Measurements from ENCODE around the gene FKBP14.
A peak's percentile ranks its signal among the peaks of the same experiment; 100 is the strongest.

FKBP14 gene

GRCh38 chr7:29968683-29969395, 57.7 kb downstream of the FKBP14 start:
- ATAC-seq, result peak; percentile 86
- TF ChIP-seq PATZ1 (CRISPR knock-in tag; IDR thresholded peaks at IDR 0.05; ENCODE audit: borderline replicate concordance) (no peak), RARB (CRISPR knock-in tag; IDR thresholded peaks at IDR 0.05) (no peak), CSDC2 (CRISPR knock-in tag; IDR thresholded peaks at IDR 0.05) (no peak), CREB5 (CRISPR knock-in tag; IDR thresholded peaks at IDR 0.05; ENCODE audit: low read depth) (no peak), ZFP3 (CRISPR knock-in tag; IDR thresholded peaks at IDR 0.05) (no peak), SNAI2 (CRISPR knock-in tag; IDR thresholded peaks at IDR 0.05) (no peak), ISL1 (CRISPR knock-in tag; IDR thresholded peaks at IDR 0.05) (no peak), ZNF8 (CRISPR knock-in tag; IDR thresholded peaks at IDR 0.05) (no peak), ARNTL (CRISPR knock-in tag; IDR thresholded peaks at IDR 0.05; ENCODE audit: borderline replicate concordance, low read depth) (no peak), ZFP30 (CRISPR knock-in tag; IDR thresholded peaks at IDR 0.05) (no peak), ZNF70 (CRISPR knock-in tag; IDR thresholded peaks at IDR 0.05) (no peak), TSHZ2 (CRISPR knock-in tag; IDR thresholded peaks at IDR 0.05) (no peak), TOX (CRISPR knock-in tag; IDR thresholded peaks at IDR 0.05; ENCODE audit: borderline replicate concordance) (no peak), BACH2 (CRISPR knock-in tag; IDR thresholded peaks at IDR 0.05; ENCODE audit: borderline replicate concordance) (no peak), GLIS3 (CRISPR knock-in tag; IDR thresholded peaks at IDR 0.05) (no peak), TCF4 (CRISPR knock-in tag; IDR thresholded peaks at IDR 0.05; ENCODE audit: borderline replicate concordance) (no peak)

GRCh38 chr7:29965030-29965429, 61.5 kb downstream of the FKBP14 start:
- TF ChIP-seq TOX (CRISPR knock-in tag; IDR thresholded peaks at IDR 0.05; ENCODE audit: borderline replicate concordance) (no peak), CREB5 (CRISPR knock-in tag; IDR thresholded peaks at IDR 0.05; ENCODE audit: low read depth) (no peak), RARB (CRISPR knock-in tag; IDR thresholded peaks at IDR 0.05) (no peak), CSRNP3 (CRISPR knock-in tag; IDR thresholded peaks at IDR 0.05) (no peak), PPARA (CRISPR knock-in tag; IDR thresholded peaks at IDR 0.05; ENCODE audit: borderline replicate concordance) (no peak), ZNF8 (CRISPR knock-in tag; IDR thresholded peaks at IDR 0.05) (no peak), ZFP30 (CRISPR knock-in tag; IDR thresholded peaks at IDR 0.05) (no peak), ZC3H10 (CRISPR knock-in tag; IDR thresholded peaks at IDR 0.05) (no peak), POU6F1 (CRISPR knock-in tag; IDR thresholded peaks at IDR 0.05; ENCODE audit: borderline replicate concordance, low read depth) (no peak), SNAI2 (CRISPR knock-in tag; IDR thresholded peaks at IDR 0.05) (no peak), TSHZ2 (CRISPR knock-in tag; IDR thresholded peaks at IDR 0.05) (no peak), ISL1 (CRISPR knock-in tag; IDR thresholded peaks at IDR 0.05) (no peak), PATZ1 (CRISPR knock-in tag; IDR thresholded peaks at IDR 0.05; ENCODE audit: borderline replicate concordance) (no peak), TCF4 (CRISPR knock-in tag; IDR thresholded peaks at IDR 0.05; ENCODE audit: borderline replicate concordance) (no peak), ZNF70 (CRISPR knock-in tag; IDR thresholded peaks at IDR 0.05) (no peak), OSR1 (CRISPR knock-in tag; IDR thresholded peaks at IDR 0.05) (no peak), GLIS3 (CRISPR knock-in tag; IDR thresholded peaks at IDR 0.05) (no peak), ZNF565 (CRISPR knock-in tag; conservative IDR thresholded peaks at IDR 0.05; ENCODE audit: low read depth) (no peak)
- no peak for ATAC-seq

Data from SK-N-SH treated with all-trans-retinoic acid at 6 μM for 48 hours (cell line).